CD14-positive monocyte (primary cell): Measurements from ENCODE around the gene MEA1. TPM values are rescaled to one million over a fixed set of nuclear protein-coding genes. Genes with fewer than 3 reads are reported as not detected.

ENCODE experiments used
- DNase-seq, 3 donors: peaks; one replicate each; pipeline ENCODE4 v3.0.0-alpha.2; 2011 to 2022
- H2AFZ ChIP-seq: 2 replicates; pipeline ENCODE4 v1.6.0; 2012; ENCODE audit warnings: mild to moderate bottlenecking, low read depth, low read length, inconsistent platforms; ENCODE audit not compliant: insufficient read depth, poor library complexity, severe bottlenecking
- H3K27ac ChIP-seq, 2 donors: 1 replicate in 1 of 2; 2 replicates in 1 of 2; pipeline ENCODE4 v1.5.1; 2012 to 2013; ENCODE audit warnings: low read length in 2 of 2, control low read depth in 1 of 2, inconsistent platforms in 1 of 2, low read depth in 1 of 2, mild to moderate bottlenecking in 1 of 2
- H3K27me3 ChIP-seq, 2 donors: one replicate each; pipeline versions ENCODE4 v1.6.0 to v1.6.1; 2011 to 2013; ENCODE audit warnings: low read length in 2 of 2; ENCODE audit not compliant: control insufficient read depth in 2 of 2, insufficient read depth in 2 of 2
- H3K36me3 ChIP-seq, 2 donors: replicated peaks in 1 of 2; 1 replicate in 1 of 2; 2 replicates in 1 of 2; pipeline versions ENCODE4 v1.5.1 to v1.6.1; 2012 to 2013; ENCODE audit warnings: low read length in 2 of 2, control low read depth in 1 of 2, inconsistent platforms in 1 of 2, mild to moderate bottlenecking in 1 of 2; ENCODE audit not compliant: insufficient read depth in 2 of 2, control insufficient read depth in 1 of 2
- H3K4me1 ChIP-seq, 2 donors: 1 replicate in 1 of 2; 2 replicates in 1 of 2; pipeline versions ENCODE4 v1.5.1 to v1.6.1; 2012 to 2013; ENCODE audit warnings: low read length in 2 of 2, control low read depth in 1 of 2, inconsistent platforms in 1 of 2, mild to moderate bottlenecking in 1 of 2, moderate library complexity in 1 of 2; ENCODE audit not compliant: insufficient read depth in 2 of 2, control insufficient read depth in 1 of 2
- H3K4me2 ChIP-seq: replicated peaks from 2 replicates; pipeline ENCODE3; 2012; ENCODE audit warnings: low read length, moderate library complexity, mild to moderate bottlenecking; ENCODE audit not compliant: poor library complexity, severe bottlenecking; ENCODE audit errors: extremely low read depth
- H3K4me3 ChIP-seq, 3 experiments: fragments of 200-600 bp in 1 of 3; sonication (generic) in 1 of 3; replicated peaks in 1 of 3; 1 replicate in 2 of 3; 2 replicates in 1 of 3; pipeline ENCODE4 v1.5.1; 2011 to 2013; ENCODE audit warnings: low read length in 3 of 3, mild to moderate bottlenecking in 3 of 3, control low read depth in 2 of 3, low read depth in 2 of 3, inconsistent platforms in 1 of 3, moderate library complexity in 1 of 3
- H3K79me2 ChIP-seq: 2 replicates; pipeline ENCODE4 v1.6.0; 2012; ENCODE audit warnings: mild to moderate bottlenecking, control low read depth, inconsistent platforms, low read length, moderate library complexity; ENCODE audit not compliant: insufficient read depth
- H3K9ac ChIP-seq: 2 replicates; pipeline ENCODE4 v1.6.0; 2017; ENCODE audit warnings: low read length, mild to moderate bottlenecking; ENCODE audit not compliant: insufficient read depth, poor library complexity, severe bottlenecking
- H3K9me3 ChIP-seq, 2 donors: replicated peaks in 1 of 2; 1 replicate in 1 of 2; 2 replicates in 1 of 2; pipeline versions ENCODE4 v1.5.1 to v1.6.1; 2012 to 2013; ENCODE audit warnings: low read length in 2 of 2, control low read depth in 1 of 2; ENCODE audit not compliant: control insufficient read depth in 1 of 2, insufficient read depth in 1 of 2
- H4K20me1 ChIP-seq: 2 replicates; pipeline ENCODE4 v1.6.0; 2012; ENCODE audit warnings: mild to moderate bottlenecking, low read length, control low read depth, moderate library complexity; ENCODE audit not compliant: insufficient read depth
- H3K27ac Mint-ChIP-seq, 7 donors: one replicate each; pipeline ENCODE4 v1.8.0; 2020; ENCODE audit warnings: mild to moderate bottlenecking in 7 of 7, mixed read lengths in 7 of 7, moderate library complexity in 6 of 7, inconsistent platforms in 2 of 7
- H3K27me3 Mint-ChIP-seq, 3 donors: one replicate each; pipeline ENCODE4 v1.8.0; 2021 to 2022; ENCODE audit warnings: low read depth in 3 of 3, mild to moderate bottlenecking in 3 of 3, mixed read lengths in 3 of 3, moderate library complexity in 3 of 3, inconsistent platforms in 1 of 3
- H3K36me3 Mint-ChIP-seq, 2 donors: one replicate each; pipeline ENCODE4 v1.8.0; 2020; ENCODE audit warnings: mixed read lengths in 2 of 2, inconsistent platforms in 1 of 2, mild to moderate bottlenecking in 1 of 2
- H3K4me1 Mint-ChIP-seq: one replicate; pipeline ENCODE4 v1.8.0; 2020; ENCODE audit warnings: mild to moderate bottlenecking, mixed read lengths
- H3K4me3 Mint-ChIP-seq, 2 donors: one replicate each; pipeline ENCODE4 v1.8.0; 2020; ENCODE audit warnings: mild to moderate bottlenecking in 2 of 2, mixed read lengths in 2 of 2, moderate library complexity in 1 of 2
- H3K9me3 Mint-ChIP-seq, 7 donors: one replicate each; pipeline ENCODE4 v1.8.0; 2020 to 2022; ENCODE audit warnings: mixed read lengths in 7 of 7, mild to moderate bottlenecking in 6 of 7, moderate library complexity in 6 of 7, inconsistent platforms in 2 of 7
- CTCF ChIP-seq: fragments of 200-600 bp; IDR thresholded peaks from one replicate; pipeline ENCODE4 v1.8.0; 2022; ENCODE audit warnings: antibody characterized with exemption, mild to moderate bottlenecking
- WGBS: methylation state at CpG from one replicate; pipeline ENCODE4 v1.1.5; 2013; ENCODE audit warnings: missing lambda C conversion rate; ENCODE audit not compliant: insufficient coverage; 5-methylcytosine and 5-hydroxymethylcytosine counted together
- intact Hi-C, 2 donors: fragments of 100-400 bp; cut with micrococcal nuclease; formaldehyde crosslinking; loops; one replicate each; pipeline versions ENCODE4 v1.15.0 to v1.15.1; 2023
- polyA plus RNA-seq, 3 donors: library from polyadenylated mRNA; depleted of rRNA in 1 of 3; unstranded in 2 of 3; stranded (reverse) in 1 of 3; fragments of 300-500 nt in 2 of 3; fragments of >200 nt in 1 of 3; fragmentation: Illumina TruSeq in 2 of 3; gene quantifications; 1 replicate in 2 of 3; 2 replicates in 1 of 3; pipeline ENCODE4 v1.2.3, GENCODE V29; 2012 to 2021

The MEA1 gene
- polyA plus RNA-seq, 3 donors = 31.0 to 59.6 (median 58.8) TPM

- Histone ChIP-seq H3K9ac (no peak overlapping the region), H3K4me3 (no peak overlapping the region), H3K9me3 (no peaks in the 10 kb centered on the region), H2AFZ (no peak overlapping the region), H3K36me3 (peaks cover 43 to 55% of the 10 kb centered on the region in 2 donors), H3K27ac (no peak overlapping the region), H3K4me2 (no peak overlapping the region), H3K27me3 (no peaks in the 10 kb centered on the region), H3K4me1 (peaks cover 7 to 10% of the 10 kb centered on the region in 2 donors), H3K79me2 (no peaks in the 10 kb centered on the region), H4K20me1 (peaks cover 8% of the 10 kb centered on the region)
- intact Hi-C loops = no loop called here
- DNase-seq = no peak
- peaks cover 42 to 72% of the 10 kb centered on the region in 2 donors for H3K36me3 Mint-ChIP-seq
- H3K27me3 Mint-ChIP-seq = peaks cover 0 to 2% (median 0%) of the 10 kb centered on the region in 3 donors
- peaks cover 0 to 1% (median 0%) of the 10 kb centered on the region in 7 donors for H3K9me3 Mint-ChIP-seq
- WGBS = 100% methylated on average over 1 of the region's 2 CpGs
- no peak for TF ChIP-seq CTCF
- no peak overlapping the region for H3K4me3 Mint-ChIP-seq
- peaks cover 11% of the 10 kb centered on the region for H3K4me1 Mint-ChIP-seq
- H3K27ac Mint-ChIP-seq = no peak overlapping the region
These were observed 44.3 kb downstream of the MEA1 start for GRCh38 chr6:42969431-42969830.

GRCh38 chr6:42968783-42969182 lies 45.0 kb downstream of the MEA1 start:
- Mint-ChIP-seq H3K4me1 (peaks cover 11% of the 10 kb centered on the region), H3K36me3 (peaks cover 42 to 73% of the 10 kb centered on the region in 2 donors), H3K27me3 (peaks cover 0 to 2% (median 0%) of the 10 kb centered on the region in 3 donors), H3K27ac (peak overlapping the region in 1 of 7 donors; percentile 36), H3K9me3 (peaks cover 0 to 1% (median 0%) of the 10 kb centered on the region in 7 donors), H3K4me3 (no peak overlapping the region)
- Histone ChIP-seq H3K9ac (no peak overlapping the region), H3K4me3 (no peak overlapping the region), H2AFZ (no peak overlapping the region), H3K27ac (no peak overlapping the region), H4K20me1 (peaks cover 8% of the 10 kb centered on the region), H3K4me1 (peaks cover 7 to 10% of the 10 kb centered on the region in 2 donors), H3K4me2 (no peak overlapping the region), H3K79me2 (no peaks in the 10 kb centered on the region), H3K9me3 (no peaks in the 10 kb centered on the region), H3K36me3 (peaks cover 49 to 58% of the 10 kb centered on the region in 2 donors), H3K27me3 (no peaks in the 10 kb centered on the region)
- no peak for TF ChIP-seq CTCF
- WGBS = 100% methylated on average over 1 of the region's 4 CpGs
- intact Hi-C loops = no loop called here
- no peak for DNase-seq
